K562 (cell line): ENCODE results near the gene C2CD2. TPM values are rescaled to one million over a fixed set of nuclear protein-coding genes. Genes with fewer than 3 reads are reported as not detected.

Experiments
- CREBBP ChIP-seq: IDR thresholded peaks from one replicate; pipeline ENCODE4 v1.6.1; 2012; ENCODE audit warnings: low read depth, mild to moderate bottlenecking, control low read depth, inconsistent platforms, low read length
- FOXK2 ChIP-seq, 2 experiments: fragments of 450-650 bp; IDR thresholded peaks in 1 of 2; conservative IDR thresholded peaks in 1 of 2; 2 replicates each; pipeline ENCODE4 v1.6.1; 2016; ENCODE audit warnings: low read depth in 2 of 2, mild to moderate bottlenecking in 1 of 2
- HNRNPUL1 ChIP-seq: fragments of 200-400 bp; formaldehyde crosslinking; IDR thresholded peaks from 2 replicates; pipeline ENCODE4 v1.6.1; 2017; ENCODE audit warnings: low read length
- HOXB6 ChIP-seq: fragments of 250-450 bp; sonication (Bioruptor Pico); IDR thresholded peaks from 2 replicates; pipeline ENCODE4 v1.5.1; 2022; ENCODE audit warnings: mild to moderate bottlenecking, borderline replicate concordance
- LARP7 ChIP-seq: fragments of 450-650 bp; IDR thresholded peaks from 2 replicates; pipeline ENCODE4 v1.6.1; 2016
- NCOA2 ChIP-seq, 2 experiments: fragments of 450-650 bp; IDR thresholded peaks; 2 replicates each; pipeline ENCODE4 v1.6.1; 2018; ENCODE audit warnings: mild to moderate bottlenecking in 2 of 2, moderate library complexity in 1 of 2; ENCODE audit not compliant: partially characterized antibody in 2 of 2
- NCOA4 ChIP-seq: fragments of 450-650 bp; IDR thresholded peaks from 2 replicates; pipeline ENCODE4 v1.6.1; 2018; ENCODE audit warnings: mild to moderate bottlenecking; ENCODE audit not compliant: partially characterized antibody
- NR1H2 ChIP-seq: sonication (generic); formaldehyde crosslinking; IDR thresholded peaks from 2 replicates; pipeline ENCODE4 v1.4.0; 2020; ENCODE audit warnings: mild to moderate bottlenecking, missing genetic modification reagents
- POLR2AphosphoS5 ChIP-seq: IDR thresholded peaks from 2 replicates; pipeline ENCODE4 v1.6.1; 2011; ENCODE audit warnings: mild to moderate bottlenecking, low read depth, low read length, moderate library complexity; ENCODE audit not compliant: control insufficient read depth, insufficient read depth
- TCF7 ChIP-seq: sonication (generic); IDR thresholded peaks from 2 replicates; pipeline ENCODE4 v1.6.1; 2016; ENCODE audit warnings: antibody characterized with exemption, borderline replicate concordance
- TGIF2 ChIP-seq: sonication (generic); formaldehyde crosslinking; IDR thresholded peaks from 2 replicates; pipeline ENCODE4 v1.8.1; 2022; ENCODE audit warnings: mild to moderate bottlenecking, missing genetic modification reagents, moderate library complexity
- TOE1 ChIP-seq, 2 experiments: fragments of 450-650 bp in 1 of 2; sonication (generic) in 1 of 2; formaldehyde crosslinking in 1 of 2; IDR thresholded peaks; 2 replicates each; pipeline versions ENCODE4 v1.7.1 to v1.8.0; 2016 to 2022; ENCODE audit warnings: borderline replicate concordance in 2 of 2, mild to moderate bottlenecking in 2 of 2, antibody characterized with exemption in 1 of 2, inconsistent platforms in 1 of 2, low read depth in 1 of 2, missing genetic modification reagents in 1 of 2, moderate library complexity in 1 of 2
- XRCC5 ChIP-seq: fragments of 200-400 bp; formaldehyde crosslinking; IDR thresholded peaks from 2 replicates; pipeline ENCODE4 v1.6.1; 2017; ENCODE audit warnings: low read depth, mild to moderate bottlenecking, low read length
- ZBTB1 ChIP-seq: sonication (generic); formaldehyde crosslinking; IDR thresholded peaks from 2 replicates; pipeline ENCODE4 v1.8.1; 2023; ENCODE audit warnings: missing genetic modification reagents, low read depth, mild to moderate bottlenecking, borderline replicate concordance
- ZKSCAN1 ChIP-seq: fragments of 150-350 bp; IDR thresholded peaks from 2 replicates; pipeline ENCODE4 v1.6.1; 2016; ENCODE audit warnings: low read depth, low read length
- ZNF124 ChIP-seq: sonication (generic); formaldehyde crosslinking; IDR thresholded peaks from 2 replicates; pipeline ENCODE4 v1.8.1; 2022; ENCODE audit warnings: missing genetic modification reagents
- ZNF551 ChIP-seq: fragments of 250-450 bp; sonication (Bioruptor Pico); IDR thresholded peaks from 2 replicates; pipeline ENCODE4 v1.5.0; 2021; ENCODE audit warnings: mild to moderate bottlenecking, moderate library complexity
- polyA plus RNA-seq, 8 experiments: library from polyadenylated mRNA; depleted of rRNA in 4 of 8; stranded (reverse) in 5 of 8; unstranded in 3 of 8; fragments of >200 nt; fragmentation: Nextera tagmentation in 2 of 8; fragmentation: Illumina TruSeq in 1 of 8; extraction: Ambion mirVana in 2 of 8; extraction: Trizol in 1 of 8; gene quantifications; 2 replicates each; pipeline versions ENCODE4 v1.2.1 to v1.2.3, GENCODE V29; 2011 to 2014; ENCODE audit warnings: inconsistent platforms in 1 of 8, missing spikeins in 1 of 8
- total RNA-seq, 7 experiments: library from RNA; depleted of rRNA in 6 of 7; stranded (reverse); fragments of >200 nt in 6 of 7; fragmentation: Illumina TruSeq in 2 of 7; extraction: Trizol in 2 of 7; gene quantifications; 2 replicates each; pipeline versions ENCODE4 v1.2.1 to v1.2.3, GENCODE V29; 2011 to 2021; ENCODE audit warnings: low replicate concordance in 1 of 7
- TF ChIP-seq, protein P1 (sequence below), 3 experiments: fragments of 200-800 bp in 1 of 3; sonication (Bioruptor generic) in 1 of 3; sonication (generic) in 1 of 3; formaldehyde crosslinking in 1 of 3; IDR thresholded peaks; 2 replicates each; pipeline versions ENCODE4 v1.6.1 to v1.8.0; 2016 to 2022; ENCODE audit warnings: mild to moderate bottlenecking in 2 of 3, missing compliant biosample characterization in 2 of 3, missing genetic modification characterization in 2 of 3, missing genetic modification reagents in 1 of 3
- TF ChIP-seq, protein P2 (sequence below): fragments of 450-650 bp; formaldehyde crosslinking; IDR thresholded peaks from 2 replicates; pipeline ENCODE4 v1.4.0; 2020; ENCODE audit warnings: mild to moderate bottlenecking
- TF ChIP-seq, protein P3 (sequence below): sonication (generic); formaldehyde crosslinking; IDR thresholded peaks from 2 replicates; pipeline ENCODE4 v1.8.0; 2022; ENCODE audit warnings: mild to moderate bottlenecking, missing genetic modification reagents
- TF ChIP-seq, protein P4 (sequence below): sonication (generic); formaldehyde crosslinking; IDR thresholded peaks from 2 replicates; pipeline ENCODE4 v1.4.0; 2020; ENCODE audit warnings: mild to moderate bottlenecking, missing genetic modification reagents

C2CD2 gene
- total and polyA plus RNA-seq, 9 of the 15 experiments (the other 6 are each of a cell fraction or from before 2014, with no cell fraction given), result 1.3 to 21.6 (median 12.1) TPM

DNA sequence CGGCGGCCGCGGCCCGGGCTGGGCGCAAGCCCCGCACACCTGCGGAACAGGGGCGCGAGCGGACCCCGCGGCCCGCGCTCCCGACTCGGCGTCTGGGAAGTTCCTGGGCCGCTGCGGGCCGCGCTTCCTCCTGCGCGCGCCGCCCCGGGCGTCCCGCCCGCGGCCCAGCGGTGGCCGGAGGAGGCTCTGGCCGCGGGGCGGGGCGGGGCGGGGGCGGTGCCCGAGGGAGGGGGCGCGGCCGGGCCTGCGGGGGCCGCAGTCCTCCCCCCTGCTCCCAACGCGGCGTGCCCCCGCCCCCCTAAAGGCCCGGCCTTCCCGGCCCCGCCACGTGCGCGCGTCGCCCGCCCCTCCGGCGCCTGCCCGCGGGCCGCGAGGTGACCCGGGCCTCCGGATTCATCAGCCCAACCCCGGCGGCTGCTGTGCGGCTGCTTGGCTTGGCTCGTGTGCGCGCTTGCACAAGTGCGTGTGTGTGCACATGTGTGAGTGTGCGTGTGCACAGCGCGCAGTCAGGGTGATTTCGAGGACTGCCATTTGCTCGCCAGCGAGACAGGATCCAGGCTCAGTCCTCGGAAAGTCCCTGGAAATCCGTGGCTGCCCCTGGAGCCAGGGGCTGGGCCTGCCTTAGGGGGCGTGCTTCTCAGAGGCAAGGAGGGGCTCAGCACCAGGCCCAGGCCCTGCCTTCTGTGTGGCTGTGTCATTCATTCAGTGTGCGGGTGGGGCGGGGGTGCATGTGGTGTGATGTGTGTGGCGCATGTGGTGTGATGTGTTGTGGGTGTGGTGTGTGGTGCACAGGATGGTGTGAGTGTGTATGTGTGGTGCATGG, at the start of gene C2CD2 (continued):
- no peak for TF ChIP-seq TOE1 (IDR thresholded peaks at IDR 0.05; ENCODE audit: borderline replicate concordance)
- no peak for TF ChIP-seq TOE1 (CRISPR knock-in tag; IDR thresholded peaks at IDR 0.05; ENCODE audit: borderline replicate concordance, low read depth)
- TF ChIP-seq TGIF2 (CRISPR knock-in tag), result no peak
- TF ChIP-seq, protein P1, sequence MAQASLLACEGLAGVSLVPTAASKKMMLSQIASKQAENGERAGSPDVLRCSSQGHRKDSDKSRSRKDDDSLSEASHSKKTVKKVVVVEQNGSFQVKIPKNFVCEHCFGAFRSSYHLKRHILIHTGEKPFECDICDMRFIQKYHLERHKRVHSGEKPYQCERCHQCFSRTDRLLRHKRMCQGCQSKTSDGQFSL (CRISPR knock-in tag; IDR thresholded peaks at IDR 0.05), result peak; percentile 93
- TF ChIP-seq, protein P1 (tag; IDR thresholded peaks at IDR 0.05), result no peak
- peak; percentile 94; the same call in 1 of the 2 replicates for TF ChIP-seq LARP7
- 0 out of 2 replicates have a peak, but pooled peaks have one; percentile 38 for TF ChIP-seq ZKSCAN1
- TF ChIP-seq, protein P2, sequence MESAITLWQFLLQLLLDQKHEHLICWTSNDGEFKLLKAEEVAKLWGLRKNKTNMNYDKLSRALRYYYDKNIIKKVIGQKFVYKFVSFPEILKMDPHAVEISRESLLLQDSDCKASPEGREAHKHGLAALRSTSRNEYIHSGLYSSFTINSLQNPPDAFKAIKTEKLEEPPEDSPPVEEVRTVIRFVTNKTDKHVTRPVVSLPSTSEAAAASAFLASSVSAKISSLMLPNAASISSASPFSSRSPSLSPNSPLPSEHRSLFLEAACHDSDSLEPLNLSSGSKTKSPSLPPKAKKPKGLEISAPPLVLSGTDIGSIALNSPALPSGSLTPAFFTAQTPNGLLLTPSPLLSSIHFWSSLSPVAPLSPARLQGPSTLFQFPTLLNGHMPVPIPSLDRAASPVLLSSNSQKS (CRISPR knock-in tag), result no peak
- TF ChIP-seq NCOA2 (IDR thresholded peaks at IDR 0.05; ENCODE audit: partially characterized antibody in 2 of 2), result no peak
- no peak for TF ChIP-seq NCOA4
- no peak for TF ChIP-seq XRCC5
- TF ChIP-seq ZBTB1 (CRISPR knock-in tag), result no peak
- TF ChIP-seq TCF7, result no peak
- TF ChIP-seq NR1H2 (CRISPR knock-in tag), result no peak
- 0 out of 2 replicates have a peak, but pooled peaks have one; percentile 19 for TF ChIP-seq POLR2AphosphoS5
- TF ChIP-seq, protein P3, sequence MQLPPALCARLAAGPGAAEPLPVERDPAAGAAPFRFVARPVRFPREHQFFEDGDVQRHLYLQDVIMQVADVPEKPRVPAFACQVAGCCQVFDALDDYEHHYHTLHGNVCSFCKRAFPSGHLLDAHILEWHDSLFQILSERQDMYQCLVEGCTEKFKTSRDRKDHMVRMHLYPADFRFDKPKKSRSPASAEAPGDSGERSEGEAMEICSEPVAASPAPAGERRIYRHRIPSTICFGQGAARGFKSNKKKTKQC, result 0 out of 2 replicates have a peak, but pooled peaks have one; percentile 50
- no peak for TF ChIP-seq HOXB6 (CRISPR knock-in tag)
- no peak for TF ChIP-seq ZNF551 (CRISPR knock-in tag)
- TF ChIP-seq ZNF124 (CRISPR knock-in tag), result no peak
- TF ChIP-seq, protein P4, sequence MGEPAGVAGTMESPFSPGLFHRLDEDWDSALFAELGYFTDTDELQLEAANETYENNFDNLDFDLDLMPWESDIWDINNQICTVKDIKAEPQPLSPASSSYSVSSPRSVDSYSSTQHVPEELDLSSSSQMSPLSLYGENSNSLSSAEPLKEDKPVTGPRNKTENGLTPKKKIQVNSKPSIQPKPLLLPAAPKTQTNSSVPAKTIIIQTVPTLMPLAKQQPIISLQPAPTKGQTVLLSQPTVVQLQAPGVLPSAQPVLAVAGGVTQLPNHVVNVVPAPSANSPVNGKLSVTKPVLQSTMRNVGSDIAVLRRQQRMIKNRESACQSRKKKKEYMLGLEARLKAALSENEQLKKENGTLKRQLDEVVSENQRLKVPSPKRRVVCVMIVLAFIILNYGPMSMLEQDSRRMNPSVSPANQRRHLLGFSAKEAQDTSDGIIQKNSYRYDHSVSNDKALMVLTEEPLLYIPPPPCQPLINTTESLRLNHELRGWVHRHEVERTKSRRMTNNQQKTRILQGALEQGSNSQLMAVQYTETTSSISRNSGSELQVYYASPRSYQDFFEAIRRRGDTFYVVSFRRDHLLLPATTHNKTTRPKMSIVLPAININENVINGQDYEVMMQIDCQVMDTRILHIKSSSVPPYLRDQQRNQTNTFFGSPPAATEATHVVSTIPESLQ (CRISPR knock-in tag), result no peak
- TF ChIP-seq FOXK2 (conservative IDR thresholded peaks at IDR 0.05 in 1 of 2, IDR thresholded peaks at IDR 0.05 in 1 of 2; ENCODE audit: low read depth in 2 of 2), result no peak
- no peak for TF ChIP-seq CREBBP
- TF ChIP-seq HNRNPUL1, result no peak
